Muscle layer of colon (tissue), 2 donors: ENCODE data around the gene DGKH.

Experiments used
- H3K27ac ChIP-seq: one replicate; pipeline ENCODE4 v1.7.0; 2013; ENCODE audit warnings: low read depth, mild to moderate bottlenecking, low read length, moderate library complexity
- H3K27me3 ChIP-seq, 2 donors: one replicate each; pipeline ENCODE4 v1.7.0; 2013; ENCODE audit warnings: low read length in 2 of 2, mild to moderate bottlenecking in 2 of 2; ENCODE audit not compliant: insufficient read depth in 2 of 2, control insufficient read depth in 1 of 2
- H3K36me3 ChIP-seq: one replicate; pipeline ENCODE4 v1.7.0; 2013; ENCODE audit warnings: mild to moderate bottlenecking, low read length; ENCODE audit not compliant: insufficient read depth
- H3K4me1 ChIP-seq: one replicate; pipeline ENCODE4 v1.7.0; 2013; ENCODE audit warnings: mild to moderate bottlenecking, low read length; ENCODE audit not compliant: insufficient read depth
- H3K4me3 ChIP-seq, 2 donors: one replicate each; pipeline ENCODE4 v1.7.0; 2013; ENCODE audit warnings: low read length in 2 of 2, low read depth in 1 of 2, mild to moderate bottlenecking in 1 of 2, moderate library complexity in 1 of 2
- H3K9ac ChIP-seq: one replicate; pipeline ENCODE4 v1.7.0; 2013; ENCODE audit warnings: low read length
- H3K9me3 ChIP-seq: one replicate; pipeline ENCODE4 v1.7.0; 2013; ENCODE audit warnings: mild to moderate bottlenecking, low read length
- donor health status: abdominal sarcoma.
- donor health status: Adenocarcinoma of cecum.

The DGKH gene

DNA sequence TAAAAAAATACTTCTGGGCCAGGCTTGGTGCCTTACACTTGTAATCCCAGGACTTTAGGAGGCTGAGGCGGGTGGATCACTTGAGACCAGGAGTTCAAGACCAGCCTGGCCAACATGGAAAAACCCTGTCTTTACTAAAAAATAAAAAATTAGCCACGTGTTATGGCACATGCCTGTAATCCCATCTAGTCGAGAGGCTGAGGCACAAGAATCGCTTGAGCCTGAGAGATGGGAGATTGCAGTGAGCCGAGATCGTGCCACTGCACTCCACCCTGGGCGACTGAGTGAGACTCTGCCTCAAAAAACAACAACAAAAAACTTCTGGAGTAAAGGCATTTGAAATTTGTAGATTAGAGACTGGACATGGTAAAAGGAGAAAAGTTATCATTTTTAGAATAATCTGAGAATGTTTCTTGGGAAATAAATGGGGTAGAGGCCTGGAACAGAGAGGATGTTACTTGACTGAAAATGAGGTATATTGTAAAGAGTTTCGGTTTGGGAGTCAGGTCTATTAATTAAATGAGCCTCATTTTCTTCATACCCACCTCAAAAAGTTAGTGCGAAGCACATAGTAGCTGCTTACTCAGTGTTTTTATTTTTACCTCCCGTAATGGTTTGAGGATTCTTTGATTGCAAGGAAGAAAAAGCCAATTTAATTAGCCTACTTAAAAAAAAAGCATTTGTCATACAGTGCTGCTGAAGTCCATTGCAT lies 226.1 kb downstream of the DGKH start:
- Histone ChIP-seq H3K9me3 (no peaks in the 10 kb centered on the region), H3K4me3 (no peak overlapping the region), H3K27me3 (no peaks in the 10 kb centered on the region), H3K9ac (no peak overlapping the region), H3K27ac (no peak overlapping the region), H3K36me3 (no peaks in the 10 kb centered on the region), H3K4me1 (peaks cover 36% of the 10 kb centered on the region)

- H3K9ac ChIP-seq = no peak overlapping the region
- H3K27ac ChIP-seq = no peak overlapping the region
- no peaks in the 10 kb centered on the region for H3K9me3 ChIP-seq
- no peak overlapping the region for H3K4me3 ChIP-seq
- no peaks in the 10 kb centered on the region for H3K27me3 ChIP-seq
- peaks cover 38% of the 10 kb centered on the region for H3K4me1 ChIP-seq
- no peaks in the 10 kb centered on the region for H3K36me3 ChIP-seq
Measured at GRCh38 chr13:42275098-42275471, 226.6 kb downstream of the DGKH start.

- Histone ChIP-seq H3K4me1 (peaks cover 40% of the 10 kb centered on the region), H3K27me3 (no peaks in the 10 kb centered on the region), H3K4me3 (no peak overlapping the region), H3K9ac (no peak overlapping the region), H3K9me3 (no peaks in the 10 kb centered on the region), H3K36me3 (no peaks in the 10 kb centered on the region), H3K27ac (no peak overlapping the region)
Measured at GRCh38 chr13:42275506-42275905, 227.1 kb downstream of the DGKH start.

- no peaks in the 10 kb centered on the region for H3K36me3 ChIP-seq
- no peak overlapping the region for H3K4me3 ChIP-seq
- no peak overlapping the region for H3K27ac ChIP-seq
- no peak overlapping the region for H3K9ac ChIP-seq
- no peaks in the 10 kb centered on the region for H3K9me3 ChIP-seq
- no peaks in the 10 kb centered on the region for H3K27me3 ChIP-seq
- H3K4me1 ChIP-seq = peaks cover 49% of the 10 kb centered on the region
Measured at GRCh38 chr13:42276683-42277082, 228.2 kb downstream of the DGKH start.

DNA sequence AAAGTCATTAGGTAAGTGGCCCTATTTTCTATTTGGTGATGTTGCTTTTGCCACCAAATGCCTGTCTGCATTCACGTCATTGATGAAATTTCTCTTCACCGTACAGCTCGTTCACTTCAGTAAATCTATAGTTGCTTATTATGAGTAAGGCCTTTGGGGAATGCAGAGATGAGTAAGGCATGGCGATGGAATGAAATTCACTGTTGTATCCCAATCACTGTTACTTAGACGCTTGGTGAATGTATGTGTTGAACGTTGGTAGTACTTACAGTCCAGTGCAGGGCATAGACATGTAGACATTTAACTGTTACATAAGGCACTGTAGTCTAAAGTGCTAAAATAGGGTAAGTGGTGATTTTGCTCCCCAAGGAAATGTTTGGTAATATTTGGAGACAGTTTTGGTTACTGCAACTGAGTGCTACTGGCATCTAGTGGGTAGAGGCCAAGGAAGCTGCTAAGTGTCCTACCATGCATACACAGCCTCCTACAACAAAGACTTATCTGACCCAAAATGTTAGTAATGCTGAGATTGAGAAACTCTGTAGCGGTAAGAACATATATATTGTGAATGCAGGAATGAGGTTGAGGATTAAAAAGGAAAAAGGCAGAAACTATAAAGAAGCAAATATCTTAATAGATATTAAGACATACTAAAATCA lies 229.3 kb downstream of the DGKH start:
- H3K27me3 ChIP-seq = no peaks in the 10 kb centered on the region
- no peaks in the 10 kb centered on the region for H3K9me3 ChIP-seq
- no peak overlapping the region for H3K9ac ChIP-seq
- H3K4me3 ChIP-seq = no peak overlapping the region
- peaks cover 54% of the 10 kb centered on the region for H3K4me1 ChIP-seq
- no peaks in the 10 kb centered on the region for H3K36me3 ChIP-seq
- no peak overlapping the region for H3K27ac ChIP-seq

DNA sequence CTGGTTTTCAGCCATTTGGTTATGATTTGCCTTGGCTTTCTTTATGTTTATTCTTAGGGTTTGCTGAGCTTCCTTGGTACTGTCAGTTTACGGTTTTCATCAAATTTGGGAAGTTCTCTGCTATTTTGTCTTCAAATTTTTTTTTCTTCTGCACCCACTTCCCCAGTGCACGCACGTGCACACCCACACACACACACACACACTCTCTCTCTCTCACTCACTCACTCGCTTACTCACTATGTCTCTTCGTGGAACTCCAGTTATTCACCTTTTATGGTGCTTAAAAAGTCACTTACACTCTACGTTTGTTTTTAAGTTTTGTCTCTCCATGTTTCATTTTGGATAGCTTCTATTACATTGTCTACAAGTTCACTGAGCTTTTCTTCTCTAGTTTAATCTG lies 230.6 kb downstream of the DGKH start:
- Histone ChIP-seq H3K9ac (no peak overlapping the region), H3K36me3 (no peaks in the 10 kb centered on the region), H3K9me3 (no peaks in the 10 kb centered on the region), H3K27ac (no peak overlapping the region), H3K4me3 (no peak overlapping the region), H3K4me1 (peaks cover 53% of the 10 kb centered on the region), H3K27me3 (no peaks in the 10 kb centered on the region)

DNA sequence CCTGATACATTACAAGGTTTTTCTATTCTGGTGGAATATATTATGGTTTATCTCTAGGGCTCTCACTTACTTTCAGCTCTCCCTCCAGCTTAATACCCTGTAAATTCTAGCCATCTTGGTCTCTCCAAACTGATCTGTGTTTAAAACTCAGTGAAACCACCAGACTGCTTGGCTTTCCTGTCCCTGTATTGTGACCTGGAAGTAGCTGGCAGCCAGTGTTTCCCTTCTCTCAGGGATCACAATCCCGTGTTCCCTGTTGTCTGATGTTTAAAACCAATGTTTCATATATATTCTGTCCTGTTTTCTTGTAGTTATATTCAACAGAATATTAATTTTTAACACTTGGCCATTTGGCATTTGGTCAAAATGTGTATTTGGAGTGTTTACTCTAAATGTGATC lies 231.5 kb downstream of the DGKH start:
- Histone ChIP-seq H3K27me3 (no peaks in the 10 kb centered on the region), H3K36me3 (no peaks in the 10 kb centered on the region), H3K27ac (peak overlapping the region; percentile 54), H3K9ac (no peak overlapping the region), H3K9me3 (no peaks in the 10 kb centered on the region), H3K4me3 (no peak overlapping the region), H3K4me1 (peaks cover 47% of the 10 kb centered on the region)

- Histone ChIP-seq H3K36me3 (no peaks in the 10 kb centered on the region), H3K27me3 (no peaks in the 10 kb centered on the region), H3K9me3 (no peaks in the 10 kb centered on the region), H3K4me3 (no peak overlapping the region), H3K27ac (no peak overlapping the region), H3K4me1 (peaks cover 41% of the 10 kb centered on the region), H3K9ac (no peak overlapping the region)
Measured at GRCh38 chr13:42280537-42280936, 232.1 kb downstream of the DGKH start.

GRCh38 chr13:42283574-42283973 lies 235.1 kb downstream of the DGKH start:
- no peaks in the 10 kb centered on the region for H3K27me3 ChIP-seq
- peaks cover 34% of the 10 kb centered on the region for H3K4me1 ChIP-seq
- H3K36me3 ChIP-seq = peaks cover 9% of the 10 kb centered on the region
- H3K4me3 ChIP-seq = no peak overlapping the region
- no peak overlapping the region for H3K9ac ChIP-seq
- H3K27ac ChIP-seq = no peak overlapping the region
- H3K9me3 ChIP-seq = no peaks in the 10 kb centered on the region

DNA sequence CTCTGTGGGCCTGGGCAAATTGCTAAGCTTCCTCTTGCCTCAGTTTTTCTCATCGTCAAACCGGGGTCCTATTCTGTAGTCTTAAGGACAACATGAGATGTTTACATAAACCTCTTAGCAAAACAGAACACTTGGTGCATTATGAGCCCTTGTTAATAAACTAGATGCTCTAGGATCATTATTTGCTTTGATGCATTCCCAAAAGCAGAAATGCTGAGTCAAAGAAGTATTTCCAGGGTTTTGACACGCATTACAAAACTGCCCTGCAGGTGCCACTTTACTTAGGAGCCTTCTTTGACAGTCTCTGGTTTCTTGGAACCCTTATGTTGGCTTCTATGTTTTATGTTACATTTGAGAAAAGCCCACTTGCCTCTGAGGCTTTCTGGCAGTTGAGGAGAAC lies 235.6 kb downstream of the DGKH start:
- H3K36me3 ChIP-seq = peaks cover 9% of the 10 kb centered on the region
- peaks cover 34% of the 10 kb centered on the region for H3K4me1 ChIP-seq
- H3K27ac ChIP-seq = no peak overlapping the region
- no peak overlapping the region for H3K9ac ChIP-seq
- no peaks in the 10 kb centered on the region for H3K9me3 ChIP-seq
- H3K4me3 ChIP-seq = no peak overlapping the region
- H3K27me3 ChIP-seq = no peaks in the 10 kb centered on the region
